ENCODE measurements around the gene IQCH. TPM values are rescaled to one million over a fixed set of nuclear protein-coding genes. Genes with fewer than 3 reads are reported as not detected.

Gene IQCH
- total and polyA plus RNA-seq, 10 donors: 0.12 to 2.3 (median 1.3) TPM

DNA sequence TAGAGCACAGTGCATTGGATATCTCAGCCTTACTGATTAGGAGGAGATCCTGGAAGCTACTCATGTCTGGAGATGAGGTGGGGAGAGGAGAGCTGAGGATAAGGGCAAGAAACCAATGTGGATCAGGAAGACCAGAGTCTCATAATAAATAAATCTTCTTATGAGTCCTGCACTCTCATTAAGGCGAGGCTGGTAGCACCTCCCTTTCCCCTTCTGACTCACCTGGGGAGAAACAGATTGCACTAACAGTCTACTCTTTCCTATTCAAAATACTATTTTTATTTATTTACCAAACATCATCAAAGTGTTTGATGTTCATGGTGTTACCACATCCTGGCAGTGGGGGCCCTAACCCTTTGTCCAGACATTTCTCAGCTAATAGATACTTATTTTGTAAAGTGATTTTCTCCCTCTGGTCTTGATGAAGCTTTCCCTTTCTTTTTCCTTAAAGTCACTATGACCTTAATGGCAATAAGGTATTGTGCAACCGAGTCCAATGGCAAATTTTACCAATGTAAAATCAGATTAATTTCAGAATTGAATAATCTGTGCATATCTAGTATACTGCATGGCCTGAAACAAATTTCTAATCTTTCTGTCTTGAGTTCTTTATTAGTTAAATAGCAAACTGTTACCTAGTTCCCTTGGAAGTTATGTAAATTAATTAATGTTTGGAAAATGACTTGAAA lies 81.1 kb downstream of the IQCH start:
- TF ChIP-seq, protein P1, sequence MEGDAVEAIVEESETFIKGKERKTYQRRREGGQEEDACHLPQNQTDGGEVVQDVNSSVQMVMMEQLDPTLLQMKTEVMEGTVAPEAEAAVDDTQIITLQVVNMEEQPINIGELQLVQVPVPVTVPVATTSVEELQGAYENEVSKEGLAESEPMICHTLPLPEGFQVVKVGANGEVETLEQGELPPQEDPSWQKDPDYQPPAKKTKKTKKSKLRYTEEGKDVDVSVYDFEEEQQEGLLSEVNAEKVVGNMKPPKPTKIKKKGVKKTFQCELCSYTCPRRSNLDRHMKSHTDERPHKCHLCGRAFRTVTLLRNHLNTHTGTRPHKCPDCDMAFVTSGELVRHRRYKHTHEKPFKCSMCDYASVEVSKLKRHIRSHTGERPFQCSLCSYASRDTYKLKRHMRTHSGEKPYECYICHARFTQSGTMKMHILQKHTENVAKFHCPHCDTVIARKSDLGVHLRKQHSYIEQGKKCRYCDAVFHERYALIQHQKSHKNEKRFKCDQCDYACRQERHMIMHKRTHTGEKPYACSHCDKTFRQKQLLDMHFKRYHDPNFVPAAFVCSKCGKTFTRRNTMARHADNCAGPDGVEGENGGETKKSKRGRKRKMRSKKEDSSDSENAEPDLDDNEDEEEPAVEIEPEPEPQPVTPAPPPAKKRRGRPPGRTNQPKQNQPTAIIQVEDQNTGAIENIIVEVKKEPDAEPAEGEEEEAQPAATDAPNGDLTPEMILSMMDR (IDR thresholded peaks at IDR 0.05 in 8 of 11, conservative IDR thresholded peaks at IDR 0.05 in 3 of 11): no peak
- TF ChIP-seq POLR2AphosphoS5 (IDR thresholded peaks at IDR 0.05): no peak
- TF ChIP-seq POLR2A (IDR thresholded peaks at IDR 0.05): no peak
- Histone ChIP-seq H3K4me1 (no peaks in the 10 kb centered on the region), H3K9me3 (no peaks in the 10 kb centered on the region), H3K36me3 (no peaks in the 10 kb centered on the region), H3K27me3 (replicated peaks in 1 of 7) (no peaks in the 10 kb centered on the region), H3K27ac (no peak overlapping the region), H3K4me3 (no peak overlapping the region)
- DNase-seq: no peak
- intact Hi-C loops (cut with DNase I; ENCODE audit: low total_unique reads): no loop called here
- 75 to 88% (median 81%) methylated on average over 2 of the region's 2 CpGs for WGBS, 5 donors

DNA sequence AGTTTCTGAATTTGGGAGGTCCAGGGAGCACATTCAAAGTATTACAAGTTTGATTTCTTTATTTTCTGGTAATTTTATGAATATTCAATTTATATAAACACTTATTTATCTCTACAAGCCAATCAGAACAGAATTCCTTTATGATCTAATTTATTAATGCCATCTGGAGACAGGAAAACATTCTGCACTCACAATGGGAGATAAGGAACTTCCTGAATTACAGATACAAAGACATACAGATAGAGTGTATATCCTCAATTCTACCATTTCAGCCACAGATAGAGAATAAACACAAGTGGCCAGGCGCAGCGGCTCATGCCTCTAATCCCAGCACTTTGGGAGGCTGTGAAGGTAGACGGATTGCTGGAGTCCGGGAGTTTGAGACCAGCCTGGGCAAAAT lies 86.0 kb downstream of the IQCH start:
- intact Hi-C loops (cut with DNase I; ENCODE audit: low total_unique reads): no loop called here
- no peak for TF ChIP-seq POLR2A (IDR thresholded peaks at IDR 0.05)
- TF ChIP-seq POLR2AphosphoS5 (IDR thresholded peaks at IDR 0.05): no peak
- TF ChIP-seq, protein P1 (IDR thresholded peaks at IDR 0.05 in 8 of 11, conservative IDR thresholded peaks at IDR 0.05 in 3 of 11): no peak
- Histone ChIP-seq H3K4me1 (no peaks in the 10 kb centered on the region), H3K9me3 (peaks cover 0 to 13% (median 0%) of the 10 kb centered on the region in 8 donors), H3K27ac (no peak overlapping the region), H3K4me3 (no peak overlapping the region), H3K36me3 (no peaks in the 10 kb centered on the region), H3K27me3 (replicated peaks in 1 of 7) (no peaks in the 10 kb centered on the region)
- no peak for DNase-seq
- WGBS, 5 donors: 73 to 94% (median 74%) methylated on average over 4 of the region's 4 CpGs

DNA sequence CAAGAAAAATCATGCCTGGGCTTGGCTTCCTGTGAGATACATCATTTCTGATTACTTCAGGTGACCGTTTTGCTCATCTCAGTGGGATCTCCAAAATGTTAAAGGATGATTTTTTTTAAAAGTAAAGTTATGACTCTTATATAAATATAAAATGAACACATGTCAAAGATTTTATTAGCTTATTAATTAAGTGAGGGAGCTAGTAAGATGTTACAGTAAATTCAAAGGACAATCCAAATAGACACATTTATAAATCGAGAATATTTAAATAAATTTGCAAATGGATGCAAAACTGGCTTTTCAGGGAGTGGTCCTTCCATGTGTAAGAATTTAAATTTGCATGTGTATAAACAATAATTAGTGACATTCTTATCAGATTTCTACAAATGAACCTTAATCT lies 87.0 kb downstream of the IQCH start:
- Histone ChIP-seq H3K4me1 (no peaks in the 10 kb centered on the region), H3K9me3 (peaks cover 0 to 17% (median 6%) of the 10 kb centered on the region in 8 donors), H3K27me3 (replicated peaks in 1 of 7) (no peaks in the 10 kb centered on the region), H3K4me3 (no peak overlapping the region), H3K27ac (no peak overlapping the region), H3K36me3 (no peaks in the 10 kb centered on the region)
- intact Hi-C loops (cut with DNase I; ENCODE audit: low total_unique reads): no loop called here
- TF ChIP-seq, protein P1 (IDR thresholded peaks at IDR 0.05 in 8 of 11, conservative IDR thresholded peaks at IDR 0.05 in 3 of 11): no peak
- TF ChIP-seq POLR2A (IDR thresholded peaks at IDR 0.05) (no peak), POLR2AphosphoS5 (IDR thresholded peaks at IDR 0.05) (no peak)
- 89 to 95% (median 91%) methylated on average over 2 of the region's 2 CpGs for WGBS, 5 donors
- DNase-seq: no peak

DNA sequence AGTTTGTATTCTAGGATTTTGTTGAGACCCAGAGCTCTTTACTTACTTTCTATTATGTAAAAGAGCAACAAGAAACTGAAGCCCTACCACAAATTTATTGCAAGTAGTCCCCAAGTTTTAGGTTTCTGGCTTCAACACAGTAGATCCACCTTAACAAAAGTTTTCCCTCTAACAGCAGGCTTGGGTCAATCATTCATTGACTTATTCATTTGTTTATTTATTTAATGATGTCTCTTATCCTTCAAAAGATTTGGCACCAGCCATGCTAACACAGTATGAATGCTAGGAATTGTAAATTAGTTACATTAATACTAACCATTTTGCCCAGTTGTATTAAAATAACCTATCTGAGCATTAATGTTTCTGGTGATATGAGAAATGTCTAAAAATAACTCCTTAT lies 88.6 kb downstream of the IQCH start:
- no peak overlapping the region for H3K4me3 ChIP-seq
- DNase-seq: no peak
- H3K27ac ChIP-seq: no peak overlapping the region
- intact Hi-C loops (cut with DNase I; ENCODE audit: low total_unique reads): no loop called here
- H3K9me3 ChIP-seq: peaks cover 0 to 28% (median 17%) of the 10 kb centered on the region in 8 donors
- H3K27me3 ChIP-seq (replicated peaks in 1 of 7): no peaks in the 10 kb centered on the region
- H3K36me3 ChIP-seq: no peaks in the 10 kb centered on the region
- no peaks in the 10 kb centered on the region for H3K4me1 ChIP-seq
- TF ChIP-seq, protein P1 (IDR thresholded peaks at IDR 0.05 in 8 of 11, conservative IDR thresholded peaks at IDR 0.05 in 3 of 11): no peak
- TF ChIP-seq POLR2AphosphoS5 (IDR thresholded peaks at IDR 0.05) (no peak), POLR2A (IDR thresholded peaks at IDR 0.05) (no peak)
